Renal cortex interstitium (tissue), 11 donors: ENCODE data around the gene CSH1. TPM values are rescaled to one million over a fixed set of nuclear protein-coding genes. Genes with fewer than 3 reads are reported as not detected.
A peak's percentile ranks its signal among the peaks of the same experiment; 100 is the strongest.
"Not testable (repeated sequence)": the region's sequence is repeated elsewhere in the genome, so short reads cannot be mapped to it uniquely, and the experiment has no call there.

Source experiments
- DNase-seq, 11 donors: peaks; one replicate each; pipeline ENCODE4 v3.0.0-alpha.2; 2013; ENCODE audit warnings: low read depth in 9 of 11, low spot score in 4 of 11; ENCODE audit errors: extremely low read depth in 1 of 11
- polyA plus RNA-seq, 3 donors: library from polyadenylated mRNA; unstranded; fragments of 120-200 nt; gene quantifications; one replicate each; pipeline ENCODE4 v1.2.1, GENCODE V29; 2013; ENCODE audit not compliant: insufficient read length in 3 of 3

The CSH1 gene
- polyA plus RNA-seq, 3 donors: 0.83 to 3.7 TPM; not detected in 1

DNA sequence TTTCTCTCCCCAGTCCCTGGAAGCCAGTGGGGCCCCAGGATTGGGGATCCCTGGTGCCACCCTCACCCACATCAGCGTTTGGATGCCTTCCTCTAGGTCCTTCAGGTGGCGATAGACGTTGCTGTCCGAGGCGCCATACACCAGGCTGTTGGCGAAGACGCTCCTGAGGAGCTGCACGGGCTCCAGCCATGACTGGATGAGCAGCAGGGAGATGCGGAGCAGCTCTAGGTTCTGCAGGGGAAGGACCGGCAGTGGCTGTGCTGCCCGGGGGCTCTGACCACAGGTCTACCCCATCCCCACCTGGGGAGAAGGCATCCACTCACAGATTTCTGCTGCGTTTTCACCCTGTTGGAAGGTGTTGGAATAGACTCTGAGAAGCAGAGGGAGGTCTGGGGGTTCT is 15.7 kb downstream of the CSH1 start:
- DNase-seq: no peak

GRCh38 chr17:63878413-63878812 is 18.0 kb downstream of the CSH1 start:
- DNase-seq: not testable (repeated sequence)

GRCh38 chr17:63874693-63875092 is 21.7 kb downstream of the CSH1 start:
- not testable (repeated sequence) for DNase-seq

- not testable (repeated sequence) for DNase-seq
These were observed 22.2 kb downstream of the CSH1 start for GRCh38 chr17:63874061-63874626.

- not testable (repeated sequence) for DNase-seq
These were observed 22.8 kb downstream of the CSH1 start, which contains the start of gene CSH2 for GRCh38 chr17:63873577-63873976. Gene CSH2 (minus strand): TSS chr17:63873677. CDS start chr17:63873614, 63 bp downstream.

DNA sequence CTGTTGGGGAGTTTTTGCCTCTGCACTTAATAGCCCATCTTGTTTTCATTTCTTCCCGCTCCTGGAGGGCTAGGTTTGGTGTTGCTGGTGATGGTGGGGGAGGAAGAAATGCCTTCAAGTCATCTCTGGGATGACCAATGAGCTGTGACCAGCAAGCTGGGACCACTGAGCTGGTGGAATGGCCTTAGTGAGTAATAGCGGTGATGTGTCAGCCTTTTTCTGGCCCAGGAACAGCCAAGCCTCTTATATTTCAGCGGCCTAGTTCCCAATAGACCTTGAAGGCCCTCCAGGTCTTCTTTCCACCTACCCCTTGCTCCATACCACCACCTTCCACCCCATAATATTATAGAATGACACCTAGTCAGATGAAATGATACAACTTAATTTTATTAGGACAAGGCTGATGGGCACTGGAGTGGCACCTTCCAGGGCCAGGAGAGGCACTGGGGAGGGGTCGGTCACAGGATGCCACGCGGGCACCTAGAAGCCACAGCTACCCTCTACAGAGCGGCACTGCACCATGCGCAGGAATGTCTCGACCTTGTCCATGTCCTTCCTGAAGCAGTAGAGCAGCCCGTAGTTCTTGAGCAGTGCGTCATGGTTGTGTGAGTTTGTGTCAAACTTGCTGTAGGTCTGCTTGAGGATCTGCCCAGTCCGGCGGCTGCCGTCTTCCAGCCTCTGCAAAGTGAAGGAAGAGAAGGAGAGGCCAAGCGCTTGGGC is 24.6 kb downstream of the CSH1 start:
- DNase-seq: not testable (repeated sequence)

GRCh38 chr17:63870292-63870665 is 26.1 kb downstream of the CSH1 start:
- DNase-seq: not testable (repeated sequence)

GRCh38 chr17:63869491-63870291 is 26.7 kb downstream of the CSH1 start:
- not testable (repeated sequence) for DNase-seq

DNA sequence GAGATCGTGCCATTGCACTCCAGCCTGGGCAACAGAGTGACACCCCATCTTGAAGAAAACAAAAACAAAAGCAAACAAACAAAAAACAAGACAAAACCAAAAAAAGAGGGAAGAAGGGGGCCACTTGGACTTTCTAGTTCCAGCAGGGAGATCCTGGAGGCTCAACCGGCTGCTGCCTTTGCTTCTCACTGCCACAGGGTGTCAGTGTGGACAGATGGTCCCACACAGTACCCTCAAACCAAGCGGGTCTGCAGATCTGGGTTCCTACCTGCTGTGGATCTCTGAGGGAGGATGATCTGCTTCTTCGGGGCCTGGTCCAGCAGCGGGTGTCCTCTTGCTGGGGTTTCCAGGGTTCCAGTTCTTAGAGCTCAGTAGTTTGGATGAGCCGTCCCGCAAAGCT is 29.7 kb downstream of the CSH1 start:
- not testable (repeated sequence) for DNase-seq

GRCh38 chr17:63859257-63859656 is 37.1 kb downstream of the CSH1 start:
- DNase-seq: no peak

DNA sequence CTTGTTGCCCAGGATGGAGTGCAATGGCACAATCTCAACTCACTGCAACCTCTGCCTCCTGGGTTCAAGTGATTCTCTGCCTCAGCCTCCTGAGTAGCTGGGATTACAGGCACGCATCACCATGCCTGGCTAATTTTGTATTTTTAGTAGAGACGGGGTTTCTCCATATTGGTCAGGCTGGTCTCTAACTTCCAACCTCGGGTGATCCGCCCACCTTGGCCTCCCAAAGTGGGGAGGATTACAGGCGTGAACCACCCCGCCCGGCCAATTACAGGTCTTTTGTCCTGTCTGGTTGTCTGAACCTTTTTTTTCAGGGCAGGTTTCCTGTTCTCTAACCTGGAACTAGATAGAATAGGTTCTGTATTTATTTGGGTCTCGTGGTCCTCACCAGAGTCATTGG is 39.9 kb downstream of the CSH1 start:
- DNase-seq: not testable (repeated sequence)

- DNase-seq: no peak
These were observed 41.2 kb downstream of the CSH1 start for GRCh38 chr17:63855185-63855584.

DNA sequence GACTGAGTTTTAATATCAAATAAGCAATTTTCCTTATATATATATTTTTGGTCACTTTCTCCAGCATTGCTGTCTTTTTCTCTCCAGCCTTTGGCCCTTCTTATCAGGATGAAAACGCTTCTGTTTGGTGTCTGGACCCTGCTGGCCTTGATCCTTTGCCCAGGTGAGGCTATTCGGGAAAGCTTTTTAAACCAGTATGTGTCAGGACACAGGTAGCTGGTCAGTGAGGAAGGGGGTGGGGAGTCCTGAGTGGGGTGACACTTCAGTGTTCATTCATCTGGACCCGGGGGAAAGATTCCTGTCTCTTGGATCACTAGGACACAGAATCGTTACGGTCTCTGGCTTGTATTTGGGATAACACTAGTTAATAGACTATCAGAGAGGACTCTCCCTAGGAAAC is 41.7 kb downstream of the CSH1 start:
- no peak for DNase-seq

GRCh38 chr17:63853260-63853659 is 43.1 kb downstream of the CSH1 start:
- DNase-seq: no peak

GRCh38 chr17:63850401-63850800 is 46.0 kb downstream of the CSH1 start:
- no peak for DNase-seq

DNA sequence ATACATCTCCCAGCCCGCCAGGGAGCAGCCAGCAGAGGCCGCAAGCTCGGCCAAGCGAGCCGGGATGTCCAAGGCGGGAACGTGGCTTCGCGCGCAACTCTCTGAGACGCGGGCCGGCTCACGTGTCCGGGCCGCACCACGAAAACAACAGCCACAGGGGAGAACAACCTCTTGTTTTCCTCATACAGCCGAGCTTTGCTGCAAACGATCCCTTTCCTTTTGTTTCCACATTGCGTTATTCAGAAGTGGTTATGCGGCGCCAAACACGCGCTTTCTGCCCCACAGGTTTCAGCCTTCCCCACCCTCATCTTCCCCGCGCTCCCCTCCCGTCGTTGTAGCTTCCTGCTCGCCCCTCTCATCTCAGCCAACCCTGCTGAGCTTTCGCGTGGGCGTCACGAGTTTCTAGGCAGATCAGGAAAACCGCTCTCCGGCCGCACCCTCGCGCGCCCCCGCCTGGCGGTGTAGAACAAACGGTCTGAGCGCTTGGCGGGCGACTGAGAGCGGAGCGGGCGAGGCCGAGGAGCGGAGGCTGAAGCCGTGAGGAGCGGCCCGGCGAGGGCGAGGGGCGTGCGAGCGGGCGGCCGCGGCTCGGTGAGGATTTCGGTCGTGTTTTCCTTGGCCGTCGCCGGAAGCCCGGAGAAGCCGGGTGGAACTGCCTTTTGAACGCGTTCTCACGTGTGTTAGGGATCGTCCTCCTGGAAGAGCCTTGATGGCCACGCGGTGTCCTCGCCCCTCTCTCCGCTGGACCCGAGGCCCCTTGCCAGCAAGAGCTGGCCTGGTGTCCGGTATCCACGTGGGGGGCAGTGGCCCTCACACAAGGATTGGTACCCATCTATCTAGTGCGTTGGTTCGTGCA is 47.3 kb downstream of the CSH1 start:
- DNase-seq: peak in 9 of 11 donors; percentile 76 to 86 (median 81)

DNA sequence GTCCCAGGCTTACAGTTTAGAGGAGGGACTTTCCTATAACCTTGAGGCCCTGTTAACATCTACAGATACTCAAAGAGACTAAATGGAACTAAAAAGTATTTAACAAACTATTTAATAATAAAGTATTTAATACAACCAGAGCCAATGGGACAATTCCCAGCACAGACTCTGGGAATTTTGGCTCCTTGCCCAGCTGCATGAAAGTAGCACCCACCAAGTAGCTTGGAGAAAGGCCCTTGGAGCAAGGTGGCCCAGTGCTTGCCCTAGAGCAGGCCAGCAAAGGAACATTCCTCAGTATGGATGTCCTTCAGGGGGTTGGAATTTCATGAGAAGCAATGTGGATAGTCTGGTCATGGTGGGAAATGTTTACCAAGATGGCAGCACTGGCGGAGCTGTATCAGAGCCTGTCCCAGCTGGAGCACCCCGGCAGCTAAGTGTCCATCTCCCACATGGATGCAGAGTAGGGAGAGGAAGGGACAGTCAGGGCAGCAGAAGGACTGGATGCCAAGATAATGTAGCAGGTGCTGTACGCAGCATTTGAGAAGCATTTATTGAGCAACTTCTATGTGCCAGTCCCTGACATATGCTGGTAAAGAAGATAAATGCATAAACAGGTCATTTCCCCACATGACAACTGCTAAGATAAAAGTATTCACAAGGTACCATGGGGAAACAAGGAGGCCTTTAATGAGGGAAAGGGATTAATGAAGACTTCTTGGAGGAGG is 48.7 kb downstream of the CSH1 start:
- no peak for DNase-seq

DNA sequence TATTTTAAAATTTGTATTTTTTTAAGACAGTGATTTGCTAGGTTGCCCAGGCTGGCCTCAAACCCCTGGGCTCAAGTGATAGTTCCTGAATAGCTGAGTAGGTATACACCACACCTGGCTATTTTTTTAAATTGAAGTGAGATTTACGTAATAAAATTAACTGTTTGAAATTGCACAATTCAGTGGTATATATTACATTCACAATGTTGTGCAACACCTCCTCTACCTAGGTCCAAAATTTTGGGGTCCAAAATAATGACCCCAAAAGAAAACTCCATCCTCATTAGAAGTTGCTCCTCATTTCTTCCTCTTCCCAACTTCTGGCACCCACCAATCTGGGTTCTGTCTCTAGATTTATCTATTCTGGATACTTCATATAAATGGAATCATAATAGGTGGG is 50.9 kb downstream of the CSH1 start:
- no peak for DNase-seq
